ENCODE results near the gene AMFR.

The AMFR gene

DNA sequence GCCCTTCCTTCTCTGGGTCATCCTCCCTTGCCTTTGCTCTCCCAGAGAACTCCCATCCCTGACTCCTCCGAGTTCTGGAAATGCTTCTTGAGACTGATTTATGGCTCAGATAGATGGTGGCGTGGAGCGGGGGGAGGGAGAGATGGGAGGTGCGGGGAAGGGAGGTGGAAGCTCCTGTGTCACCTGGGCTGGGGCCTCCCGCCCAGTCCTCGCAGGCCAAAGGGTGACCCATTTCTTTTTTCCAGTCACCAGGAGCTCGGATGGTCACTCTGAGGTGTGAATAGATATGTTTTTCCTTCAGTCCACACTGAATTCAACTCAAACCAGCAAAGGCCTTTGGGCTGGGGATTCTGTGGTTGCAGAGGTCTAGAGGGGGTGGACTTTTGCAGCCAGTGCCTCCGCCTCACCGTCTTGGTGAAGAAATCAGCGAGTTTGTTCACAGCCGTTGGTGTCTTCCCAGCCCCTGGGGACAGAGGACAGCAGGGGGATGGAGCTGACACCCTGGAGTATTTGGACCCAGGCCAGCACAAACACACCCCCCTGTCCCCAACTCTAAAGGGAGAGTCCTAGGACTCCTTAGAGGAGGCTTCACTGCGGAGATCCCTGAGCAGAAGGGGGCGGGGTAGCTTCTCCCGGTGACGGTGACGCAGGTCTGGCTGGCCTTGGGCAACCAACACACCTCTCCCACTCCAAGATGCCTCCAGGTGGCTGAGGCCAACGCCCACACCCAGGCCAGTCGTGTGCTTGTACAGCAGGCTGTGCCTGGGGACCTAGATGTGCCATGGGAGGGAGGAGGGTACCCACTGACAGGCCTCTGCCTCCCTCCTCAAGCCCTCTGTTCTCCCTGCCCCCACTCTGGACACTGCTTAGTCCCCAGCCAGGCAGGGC, 80.6 kb downstream of the AMFR start (continued):
- TF ChIP-seq, protein P1, sequence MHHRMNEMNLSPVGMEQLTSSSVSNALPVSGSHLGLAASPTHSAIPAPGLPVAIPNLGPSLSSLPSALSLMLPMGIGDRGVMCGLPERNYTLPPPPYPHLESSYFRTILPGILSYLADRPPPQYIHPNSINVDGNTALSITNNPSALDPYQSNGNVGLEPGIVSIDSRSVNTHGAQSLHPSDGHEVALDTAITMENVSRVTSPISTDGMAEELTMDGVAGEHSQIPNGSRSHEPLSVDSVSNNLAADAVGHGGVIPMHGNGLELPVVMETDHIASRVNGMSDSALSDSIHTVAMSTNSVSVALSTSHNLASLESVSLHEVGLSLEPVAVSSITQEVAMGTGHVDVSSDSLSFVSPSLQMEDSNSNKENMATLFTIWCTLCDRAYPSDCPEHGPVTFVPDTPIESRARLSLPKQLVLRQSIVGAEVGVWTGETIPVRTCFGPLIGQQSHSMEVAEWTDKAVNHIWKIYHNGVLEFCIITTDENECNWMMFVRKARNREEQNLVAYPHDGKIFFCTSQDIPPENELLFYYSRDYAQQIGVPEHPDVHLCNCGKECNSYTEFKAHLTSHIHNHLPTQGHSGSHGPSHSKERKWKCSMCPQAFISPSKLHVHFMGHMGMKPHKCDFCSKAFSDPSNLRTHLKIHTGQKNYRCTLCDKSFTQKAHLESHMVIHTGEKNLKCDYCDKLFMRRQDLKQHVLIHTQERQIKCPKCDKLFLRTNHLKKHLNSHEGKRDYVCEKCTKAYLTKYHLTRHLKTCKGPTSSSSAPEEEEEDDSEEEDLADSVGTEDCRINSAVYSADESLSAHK (tag by site-specific recombination; IDR thresholded peaks at IDR 0.05) = no peak
- TF ChIP-seq ZNF426 (tag by site-specific recombination; IDR thresholded peaks at IDR 0.05) = no peak
- TF ChIP-seq, protein P2, sequence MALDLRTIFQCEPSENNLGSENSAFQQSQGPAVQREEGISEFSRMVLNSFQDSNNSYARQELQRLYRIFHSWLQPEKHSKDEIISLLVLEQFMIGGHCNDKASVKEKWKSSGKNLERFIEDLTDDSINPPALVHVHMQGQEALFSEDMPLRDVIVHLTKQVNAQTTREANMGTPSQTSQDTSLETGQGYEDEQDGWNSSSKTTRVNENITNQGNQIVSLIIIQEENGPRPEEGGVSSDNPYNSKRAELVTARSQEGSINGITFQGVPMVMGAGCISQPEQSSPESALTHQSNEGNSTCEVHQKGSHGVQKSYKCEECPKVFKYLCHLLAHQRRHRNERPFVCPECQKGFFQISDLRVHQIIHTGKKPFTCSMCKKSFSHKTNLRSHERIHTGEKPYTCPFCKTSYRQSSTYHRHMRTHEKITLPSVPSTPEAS (tag by site-specific recombination; IDR thresholded peaks at IDR 0.05) = no peak
- TF ChIP-seq, protein P3, sequence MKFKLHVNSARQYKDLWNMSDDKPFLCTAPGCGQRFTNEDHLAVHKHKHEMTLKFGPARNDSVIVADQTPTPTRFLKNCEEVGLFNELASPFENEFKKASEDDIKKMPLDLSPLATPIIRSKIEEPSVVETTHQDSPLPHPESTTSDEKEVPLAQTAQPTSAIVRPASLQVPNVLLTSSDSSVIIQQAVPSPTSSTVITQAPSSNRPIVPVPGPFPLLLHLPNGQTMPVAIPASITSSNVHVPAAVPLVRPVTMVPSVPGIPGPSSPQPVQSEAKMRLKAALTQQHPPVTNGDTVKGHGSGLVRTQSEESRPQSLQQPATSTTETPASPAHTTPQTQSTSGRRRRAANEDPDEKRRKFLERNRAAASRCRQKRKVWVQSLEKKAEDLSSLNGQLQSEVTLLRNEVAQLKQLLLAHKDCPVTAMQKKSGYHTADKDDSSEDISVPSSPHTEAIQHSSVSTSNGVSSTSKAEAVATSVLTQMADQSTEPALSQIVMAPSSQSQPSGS (tag by site-specific recombination; IDR thresholded peaks at IDR 0.05; ENCODE audit: low read depth) = no peak

DNA sequence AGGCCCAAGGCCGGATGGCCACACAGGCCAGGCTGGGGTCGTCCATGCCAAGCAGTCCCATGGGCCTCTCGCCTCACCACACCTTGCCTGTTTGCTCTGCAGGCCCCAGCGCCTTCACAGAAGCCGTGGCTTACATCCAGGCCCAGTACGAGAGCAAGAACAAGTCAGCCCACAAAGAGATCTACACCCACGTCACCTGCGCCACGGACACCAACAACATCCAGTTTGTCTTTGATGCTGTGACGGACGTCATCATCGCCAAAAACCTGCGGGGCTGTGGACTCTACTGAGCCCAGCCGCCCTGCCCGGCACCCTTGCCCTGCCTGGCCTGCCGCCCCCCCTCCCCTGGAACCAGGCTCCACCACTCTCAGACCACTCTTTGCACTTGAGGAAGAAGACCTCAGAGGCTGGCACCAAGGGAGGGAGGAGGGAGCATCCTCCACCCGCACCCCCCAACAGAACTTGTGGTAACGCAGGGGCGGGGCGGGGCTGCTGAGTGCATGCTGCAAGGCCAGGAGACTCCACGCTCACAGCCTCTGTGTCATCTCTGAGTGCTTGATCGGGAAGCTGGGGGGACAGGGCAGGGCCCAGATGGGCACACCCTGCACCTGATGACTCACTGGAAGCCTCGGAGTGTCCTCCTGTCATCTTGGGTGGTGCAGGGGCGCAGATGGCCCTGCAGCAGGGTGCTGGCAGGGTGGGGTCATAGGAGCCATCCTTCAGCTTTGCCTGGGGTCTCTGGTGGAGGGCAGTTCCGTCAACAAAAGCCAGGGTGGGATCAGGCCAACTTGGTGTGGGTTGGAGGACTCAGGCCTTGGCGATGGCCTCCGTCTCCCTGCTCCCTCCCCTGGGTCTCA, 81.5 kb downstream of the AMFR start:
- POLR2A ChIA-PET = no interaction called here
- Histone ChIP-seq H3K27ac (ENCODE audit: extremely low read depth, low read depth, low read length) (no peak overlapping the region), H3K4me3 (ENCODE audit: low read depth, low read length) (no peak overlapping the region), H3K4me1 (ENCODE audit: control insufficient read depth, insufficient read depth, low read length) (no peaks in the 10 kb centered on the region), H3K36me3 (ENCODE audit: control insufficient read depth in 2 of 2, insufficient read depth in 1 of 2, low read length in 2 of 2) (no peaks in the 10 kb centered on the region), H3K9me3 (ENCODE audit: control insufficient read depth, insufficient read depth, low read depth, low read length) (no peaks in the 10 kb centered on the region)
- TF ChIP-seq KLF1 (tag by site-specific recombination; IDR thresholded peaks at IDR 0.05) = peak; percentile 87
- no peak for TF ChIP-seq ZNF169 (tag by site-specific recombination; IDR thresholded peaks at IDR 0.05)
- CTCF ChIA-PET = interaction anchor here (4.0 kb wide), 1 partner anchor 13 kb away, joined by 25 read pairs; no protein-coding TSS in a partner anchor

DNA sequence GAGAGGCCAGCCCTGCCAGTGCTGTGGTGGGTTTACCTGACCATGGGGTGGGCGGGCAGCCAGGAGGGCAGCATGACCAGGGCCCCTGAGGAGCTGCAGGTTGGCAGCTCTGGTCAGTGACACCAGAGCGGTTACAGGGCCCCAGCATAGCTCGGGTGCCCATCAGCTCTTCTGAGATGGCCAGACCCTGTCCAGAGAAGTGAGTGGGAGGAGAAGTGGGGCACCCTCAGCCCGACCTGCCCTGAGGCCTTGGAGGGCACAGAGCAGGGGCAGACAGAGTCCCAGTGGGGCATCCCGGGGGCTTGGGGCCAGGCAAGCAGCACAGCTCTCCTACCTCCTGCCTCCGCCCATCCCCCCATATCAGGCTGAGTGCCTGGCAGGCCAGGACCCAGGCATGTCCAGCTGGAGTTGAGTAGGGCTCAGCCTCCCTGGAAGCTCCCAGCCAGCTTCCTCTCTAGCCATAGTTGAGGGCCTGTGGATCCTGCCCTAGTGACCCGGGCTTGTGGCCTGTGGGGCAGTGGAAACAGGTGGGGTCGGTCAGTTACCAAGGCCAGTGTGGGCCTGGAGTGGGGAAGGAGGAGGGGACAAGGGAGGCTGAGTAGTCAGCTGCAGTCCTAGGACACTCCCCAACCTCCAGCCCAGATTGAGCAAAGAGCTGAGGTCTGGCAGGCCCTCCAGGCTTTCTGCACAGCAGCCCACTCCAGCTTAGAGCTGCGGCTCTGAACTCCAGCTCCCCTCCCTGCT, 83.5 kb downstream of the AMFR start:
- no peak overlapping the region for H3K27ac ChIP-seq (ENCODE audit: extremely low read depth, low read depth, low read length)
- no peaks in the 10 kb centered on the region for H3K4me1 ChIP-seq (ENCODE audit: control insufficient read depth, insufficient read depth, low read length)
- H3K4me3 ChIP-seq (ENCODE audit: low read depth, low read length) = no peak overlapping the region
- no peaks in the 10 kb centered on the region for H3K9me3 ChIP-seq (ENCODE audit: control insufficient read depth, insufficient read depth, low read depth, low read length)
- ChIA-PET POLR2A (no interaction called here), CTCF (interaction anchor here (0.5 to 3.5 kb wide), 6 partner anchors 13 to 877 kb away, joined by 3 to 21 read pairs (median 4); no protein-coding TSS in a partner anchor)
- no peaks in the 10 kb centered on the region for H3K36me3 ChIP-seq (ENCODE audit: control insufficient read depth in 2 of 2, insufficient read depth in 1 of 2, low read length in 2 of 2)
- TF ChIP-seq ZNF837 (tag by site-specific recombination; IDR thresholded peaks at IDR 0.05) = no peak
- no peak for TF ChIP-seq GLIS2 (tag by site-specific recombination; IDR thresholded peaks at IDR 0.05)
- no peak for TF ChIP-seq ZNF510 (tag by site-specific recombination; IDR thresholded peaks at IDR 0.05; ENCODE audit: insufficient replicate concordance)
- TF ChIP-seq ZFP3 (tag by site-specific recombination; IDR thresholded peaks at IDR 0.05; ENCODE audit: low read depth) = no peak
- TF ChIP-seq OSR2 (tag by site-specific recombination; IDR thresholded peaks at IDR 0.05) = no peak
- TF ChIP-seq HOXC10 (CRISPR knock-in tag; IDR thresholded peaks at IDR 0.05) = no peak
- TF ChIP-seq, protein P4, sequence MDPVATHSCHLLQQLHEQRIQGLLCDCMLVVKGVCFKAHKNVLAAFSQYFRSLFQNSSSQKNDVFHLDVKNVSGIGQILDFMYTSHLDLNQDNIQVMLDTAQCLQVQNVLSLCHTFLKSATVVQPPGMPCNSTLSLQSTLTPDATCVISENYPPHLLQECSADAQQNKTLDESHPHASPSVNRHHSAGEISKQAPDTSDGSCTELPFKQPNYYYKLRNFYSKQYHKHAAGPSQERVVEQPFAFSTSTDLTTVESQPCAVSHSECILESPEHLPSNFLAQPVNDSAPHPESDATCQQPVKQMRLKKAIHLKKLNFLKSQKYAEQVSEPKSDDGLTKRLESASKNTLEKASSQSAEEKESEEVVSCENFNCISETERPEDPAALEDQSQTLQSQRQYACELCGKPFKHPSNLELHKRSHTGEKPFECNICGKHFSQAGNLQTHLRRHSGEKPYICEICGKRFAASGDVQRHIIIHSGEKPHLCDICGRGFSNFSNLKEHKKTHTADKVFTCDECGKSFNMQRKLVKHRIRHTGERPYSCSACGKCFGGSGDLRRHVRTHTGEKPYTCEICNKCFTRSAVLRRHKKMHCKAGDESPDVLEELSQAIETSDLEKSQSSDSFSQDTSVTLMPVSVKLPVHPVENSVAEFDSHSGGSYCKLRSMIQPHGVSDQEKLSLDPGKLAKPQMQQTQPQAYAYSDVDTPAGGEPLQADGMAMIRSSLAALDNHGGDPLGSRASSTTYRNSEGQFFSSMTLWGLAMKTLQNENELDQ (tag by site-specific recombination; IDR thresholded peaks at IDR 0.05; ENCODE audit: low read depth) = no peak
- no peak for TF ChIP-seq ZNF560 (tag by site-specific recombination; IDR thresholded peaks at IDR 0.05; ENCODE audit: borderline replicate concordance)
- TF ChIP-seq ZNF776 (tag by site-specific recombination; IDR thresholded peaks at IDR 0.05; ENCODE audit: borderline replicate concordance) = no peak
- TF ChIP-seq, protein P5, sequence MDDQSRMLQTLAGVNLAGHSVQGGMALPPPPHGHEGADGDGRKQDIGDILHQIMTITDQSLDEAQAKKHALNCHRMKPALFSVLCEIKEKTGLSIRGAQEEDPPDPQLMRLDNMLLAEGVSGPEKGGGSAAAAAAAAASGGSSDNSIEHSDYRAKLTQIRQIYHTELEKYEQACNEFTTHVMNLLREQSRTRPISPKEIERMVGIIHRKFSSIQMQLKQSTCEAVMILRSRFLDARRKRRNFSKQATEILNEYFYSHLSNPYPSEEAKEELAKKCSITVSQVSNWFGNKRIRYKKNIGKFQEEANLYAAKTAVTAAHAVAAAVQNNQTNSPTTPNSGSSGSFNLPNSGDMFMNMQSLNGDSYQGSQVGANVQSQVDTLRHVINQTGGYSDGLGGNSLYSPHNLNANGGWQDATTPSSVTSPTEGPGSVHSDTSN (CRISPR knock-in tag; IDR thresholded peaks at IDR 0.05) = no peak
- no peak for TF ChIP-seq HOXD13 (CRISPR knock-in tag; IDR thresholded peaks at IDR 0.05; ENCODE audit: borderline replicate concordance)
- no peak for TF ChIP-seq ZNF311 (tag by site-specific recombination; IDR thresholded peaks at IDR 0.05; ENCODE audit: borderline replicate concordance)
- no peak for TF ChIP-seq ZFP37 (tag by site-specific recombination; IDR thresholded peaks at IDR 0.05)
- no peak for TF ChIP-seq ZNF366 (tag by site-specific recombination; conservative IDR thresholded peaks at IDR 0.05)
